Measurements from ENCODE around the gene S100A12. TPM values are rescaled to one million over a fixed set of nuclear protein-coding genes. Genes with fewer than 3 reads are reported as not detected.

The S100A12 gene
- total and polyA plus RNA-seq, 2 experiments from 2014 or later: not detected

DNA sequence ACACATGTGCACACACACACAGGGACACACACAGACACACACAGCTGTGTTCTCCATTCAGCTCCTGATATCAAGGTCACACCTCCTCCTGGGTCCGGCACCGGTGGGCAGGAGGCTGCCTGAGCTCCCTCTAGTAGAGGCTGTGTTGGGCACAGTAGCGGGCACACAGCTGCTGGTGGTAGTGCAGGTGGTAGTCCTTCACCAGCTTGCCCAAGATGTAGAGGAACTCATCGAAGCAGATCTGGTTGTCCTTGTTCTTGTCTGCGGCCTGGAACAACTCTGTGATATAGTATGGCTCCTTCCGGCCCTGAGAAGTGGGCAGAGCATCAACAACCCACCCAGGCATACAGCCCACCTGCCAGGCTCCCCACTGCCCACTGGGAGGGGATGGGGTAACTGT is 21.0 kb upstream of the S100A12 start:
- TF ChIP-seq EZH2 (IDR thresholded peaks at IDR 0.05; ENCODE audit: borderline replicate concordance) (no peak), EZH2phosphoT487 (IDR thresholded peaks at IDR 0.05; ENCODE audit: low read depth, severe bottlenecking, unreplicated experiment) (no peak)
- TF ChIP-seq, protein P1, sequence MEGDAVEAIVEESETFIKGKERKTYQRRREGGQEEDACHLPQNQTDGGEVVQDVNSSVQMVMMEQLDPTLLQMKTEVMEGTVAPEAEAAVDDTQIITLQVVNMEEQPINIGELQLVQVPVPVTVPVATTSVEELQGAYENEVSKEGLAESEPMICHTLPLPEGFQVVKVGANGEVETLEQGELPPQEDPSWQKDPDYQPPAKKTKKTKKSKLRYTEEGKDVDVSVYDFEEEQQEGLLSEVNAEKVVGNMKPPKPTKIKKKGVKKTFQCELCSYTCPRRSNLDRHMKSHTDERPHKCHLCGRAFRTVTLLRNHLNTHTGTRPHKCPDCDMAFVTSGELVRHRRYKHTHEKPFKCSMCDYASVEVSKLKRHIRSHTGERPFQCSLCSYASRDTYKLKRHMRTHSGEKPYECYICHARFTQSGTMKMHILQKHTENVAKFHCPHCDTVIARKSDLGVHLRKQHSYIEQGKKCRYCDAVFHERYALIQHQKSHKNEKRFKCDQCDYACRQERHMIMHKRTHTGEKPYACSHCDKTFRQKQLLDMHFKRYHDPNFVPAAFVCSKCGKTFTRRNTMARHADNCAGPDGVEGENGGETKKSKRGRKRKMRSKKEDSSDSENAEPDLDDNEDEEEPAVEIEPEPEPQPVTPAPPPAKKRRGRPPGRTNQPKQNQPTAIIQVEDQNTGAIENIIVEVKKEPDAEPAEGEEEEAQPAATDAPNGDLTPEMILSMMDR (IDR thresholded peaks at IDR 0.05; ENCODE audit: poor library complexity): no peak
- Histone ChIP-seq H3K4me2 (no peak overlapping the region), H4K20me1 (ENCODE audit: insufficient read depth, poor library complexity, severe bottlenecking) (no peaks in the 10 kb centered on the region), H3K27me3 (no peaks in the 10 kb centered on the region), H3K27ac (no peak overlapping the region), H3K9me2 (replicated peaks; ENCODE audit: insufficient read depth) (no peaks in the 10 kb centered on the region), H2AFZ (no peak overlapping the region), H3K9me3 (ENCODE audit: low read depth) (no peaks in the 10 kb centered on the region), H3K4me1 (ENCODE audit: insufficient read depth) (no peaks in the 10 kb centered on the region), H3K4me3 (no peak overlapping the region), H3K79me2 (no peaks in the 10 kb centered on the region), H3K36me3 (replicated peaks; ENCODE audit: insufficient read depth, low read depth) (no peaks in the 10 kb centered on the region)
- WGBS (ENCODE audit: low lambda C conversion rate, missing lambda C conversion rate): 74% methylated on average over 6 of the region's 6 CpGs
- no peak for DNase-seq (ENCODE audit: low spot score)

DNA sequence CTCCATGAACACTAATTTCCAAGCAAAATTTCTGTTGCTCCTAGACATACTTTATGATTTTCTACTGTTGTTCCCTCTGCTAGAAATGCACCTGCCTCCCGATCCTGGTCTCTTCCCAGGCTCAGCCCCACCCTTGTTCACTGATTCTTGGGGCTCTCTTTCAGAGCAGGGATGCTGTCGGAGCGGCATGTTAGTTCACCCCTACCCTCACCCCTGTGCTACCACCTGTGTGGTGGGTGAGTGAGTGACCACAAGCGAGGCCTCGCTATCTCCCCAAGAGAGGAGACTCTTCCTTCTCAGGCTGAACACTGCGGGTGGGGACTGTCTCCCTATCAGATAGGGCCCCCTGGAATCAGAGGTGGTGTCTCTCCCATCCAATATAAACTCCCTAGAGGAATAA is 20.4 kb upstream of the S100A12 start:
- no peaks in the 10 kb centered on the region for H4K20me1 ChIP-seq (ENCODE audit: insufficient read depth, poor library complexity, severe bottlenecking)
- H3K27ac ChIP-seq: no peak overlapping the region
- DNase-seq (ENCODE audit: low spot score): no peak
- 78% methylated on average over 6 of the region's 6 CpGs for WGBS (ENCODE audit: low lambda C conversion rate, missing lambda C conversion rate)
- H2AFZ ChIP-seq: no peak overlapping the region
- no peak overlapping the region for H3K4me3 ChIP-seq
- H3K79me2 ChIP-seq: no peaks in the 10 kb centered on the region
- no peak for TF ChIP-seq EZH2 (IDR thresholded peaks at IDR 0.05; ENCODE audit: borderline replicate concordance)
- no peak for TF ChIP-seq EZH2phosphoT487 (IDR thresholded peaks at IDR 0.05; ENCODE audit: low read depth, severe bottlenecking, unreplicated experiment)
- TF ChIP-seq, protein P1 (IDR thresholded peaks at IDR 0.05; ENCODE audit: poor library complexity): no peak
- H3K9me3 ChIP-seq (ENCODE audit: low read depth): no peaks in the 10 kb centered on the region
- H3K9me2 ChIP-seq (replicated peaks; ENCODE audit: insufficient read depth): no peaks in the 10 kb centered on the region
- no peaks in the 10 kb centered on the region for H3K36me3 ChIP-seq (replicated peaks; ENCODE audit: insufficient read depth, low read depth)
- H3K4me2 ChIP-seq: no peak overlapping the region
- H3K4me1 ChIP-seq (ENCODE audit: insufficient read depth): no peaks in the 10 kb centered on the region
- H3K27me3 ChIP-seq: no peaks in the 10 kb centered on the region

DNA sequence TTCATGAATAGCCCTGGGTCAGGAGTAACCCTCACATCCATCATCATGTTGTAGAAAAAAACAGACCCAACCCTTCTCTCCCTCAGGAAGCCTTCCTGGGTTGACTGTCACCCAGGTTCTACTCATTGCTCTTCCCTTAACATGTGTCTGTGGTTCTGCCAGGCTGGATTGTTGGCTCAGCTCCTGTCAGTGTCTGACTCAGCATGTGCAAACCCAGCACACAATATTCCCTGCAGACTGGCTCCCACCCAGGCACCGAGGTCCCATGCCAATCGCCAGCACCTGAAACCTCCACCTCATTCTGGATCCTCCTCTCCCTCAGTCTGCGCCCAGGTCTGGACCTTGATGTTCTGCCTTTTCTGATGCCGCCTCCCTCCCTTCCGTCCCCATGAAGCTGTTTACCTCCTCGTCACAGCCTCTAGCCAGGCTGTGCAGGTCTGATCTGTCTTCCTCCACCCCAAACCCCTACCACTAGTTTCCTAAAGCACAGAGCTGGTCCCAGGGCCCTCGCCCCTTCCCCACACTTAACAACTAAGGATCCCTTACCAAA is 19.8 kb upstream of the S100A12 start:
- Histone ChIP-seq H3K27ac (no peak overlapping the region), H3K9me3 (ENCODE audit: low read depth) (no peaks in the 10 kb centered on the region), H3K36me3 (replicated peaks; ENCODE audit: insufficient read depth, low read depth) (no peaks in the 10 kb centered on the region), H3K4me3 (no peak overlapping the region), H3K9me2 (replicated peaks; ENCODE audit: insufficient read depth) (no peaks in the 10 kb centered on the region), H3K4me2 (no peak overlapping the region), H3K27me3 (no peaks in the 10 kb centered on the region), H4K20me1 (ENCODE audit: insufficient read depth, poor library complexity, severe bottlenecking) (no peaks in the 10 kb centered on the region), H3K79me2 (no peaks in the 10 kb centered on the region), H3K4me1 (ENCODE audit: insufficient read depth) (no peaks in the 10 kb centered on the region), H2AFZ (no peak overlapping the region)
- 86% methylated on average over 7 of the region's 7 CpGs for WGBS (ENCODE audit: low lambda C conversion rate, missing lambda C conversion rate)
- no peak for DNase-seq (ENCODE audit: low spot score)
- TF ChIP-seq EZH2phosphoT487 (IDR thresholded peaks at IDR 0.05; ENCODE audit: low read depth, severe bottlenecking, unreplicated experiment): no peak
- TF ChIP-seq, protein P1 (IDR thresholded peaks at IDR 0.05; ENCODE audit: poor library complexity): no peak
- no peak for TF ChIP-seq EZH2 (IDR thresholded peaks at IDR 0.05; ENCODE audit: borderline replicate concordance)

Data from hepatocyte (in vitro differentiated cells).